NCI-H2196 treated with DMSO at 0.1 percent for 48 hours (cell line): Measurements from ENCODE around the gene COL21A1.

Experiments used
- DNase-seq: peaks from one replicate; lab custom pipeline; 2025; ENCODE audit not compliant: unreplicated experiment; lab: John Stamatoyannopoulos, UW

The COL21A1 gene

GRCh38 chr6:56050530-56051201, 196.7 kb downstream of the COL21A1 start:
- DNase-seq, result no peak

DNA sequence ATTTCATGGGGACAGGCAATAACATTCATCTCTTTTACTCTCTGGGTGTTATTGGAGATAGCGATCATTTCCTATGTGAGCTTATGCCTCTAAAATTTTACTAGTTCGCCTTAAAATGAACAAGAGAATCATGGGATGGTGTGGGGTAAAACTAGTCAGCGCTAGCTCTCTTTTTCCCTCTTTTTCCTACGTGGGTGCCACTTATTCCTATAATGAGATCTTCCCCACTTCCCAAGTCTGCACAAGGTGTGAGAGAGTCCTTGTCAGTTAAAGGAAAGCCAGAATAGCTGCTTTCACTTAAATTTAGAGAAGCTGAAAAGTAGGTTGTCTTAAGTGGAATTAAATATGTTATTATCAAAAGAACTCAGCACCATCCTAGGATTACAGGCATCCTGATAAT, 198.8 kb downstream of the COL21A1 start:
- DNase-seq, result no peak

- DNase-seq, result no peak
Observed at GRCh38 chr6:56047931-56048540, 199.3 kb downstream of the COL21A1 start.

- DNase-seq, result no peak
Observed at GRCh38 chr6:56046576-56046975, 200.8 kb downstream of the COL21A1 start.

- no peak for DNase-seq
Observed at GRCh38 chr6:56043761-56044160, 203.6 kb downstream of the COL21A1 start.

- DNase-seq, result no peak
Observed at GRCh38 chr6:56043076-56043475, 204.3 kb downstream of the COL21A1 start.

GRCh38 chr6:56041591-56041990, 205.8 kb downstream of the COL21A1 start:
- DNase-seq, result no peak

DNA sequence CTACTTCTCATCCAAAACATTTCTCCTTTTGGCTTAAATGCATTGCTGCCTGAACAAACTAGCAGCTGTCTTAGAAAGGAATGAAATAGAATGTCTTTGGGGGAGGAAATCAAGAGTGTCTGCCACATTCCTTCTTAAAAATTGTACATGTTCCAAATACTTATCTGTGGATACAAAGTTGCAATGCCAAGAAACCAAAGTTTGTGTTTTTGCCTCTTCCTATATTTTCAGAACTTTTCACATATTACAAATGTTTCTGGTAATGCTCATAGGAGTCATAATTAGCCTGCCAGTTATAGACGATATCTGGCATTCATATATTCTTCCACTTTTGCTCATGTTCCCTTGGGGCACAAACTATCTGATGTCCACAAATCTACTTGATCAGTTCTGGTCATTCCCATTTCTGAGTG, 206.5 kb downstream of the COL21A1 start:
- DNase-seq, result no peak

DNA sequence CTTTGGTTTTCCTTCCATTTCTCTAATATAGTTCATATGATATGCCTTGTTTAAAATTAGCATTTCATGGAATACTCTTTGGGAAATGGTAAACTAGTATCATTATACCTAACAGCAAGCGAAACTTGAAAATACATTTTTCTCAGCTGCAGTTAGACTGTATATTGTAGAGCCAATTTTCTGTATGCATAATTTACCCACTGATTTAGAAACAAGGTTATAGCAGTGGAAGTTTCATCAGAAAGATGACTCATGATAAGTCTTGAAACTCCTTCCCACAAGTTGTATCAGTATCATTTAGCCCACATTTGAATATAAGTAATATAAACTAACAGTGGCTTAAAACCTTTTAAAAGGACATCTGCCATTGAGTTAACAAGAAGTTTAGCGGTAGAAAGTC, 207.2 kb downstream of the COL21A1 start:
- no peak for DNase-seq

DNA sequence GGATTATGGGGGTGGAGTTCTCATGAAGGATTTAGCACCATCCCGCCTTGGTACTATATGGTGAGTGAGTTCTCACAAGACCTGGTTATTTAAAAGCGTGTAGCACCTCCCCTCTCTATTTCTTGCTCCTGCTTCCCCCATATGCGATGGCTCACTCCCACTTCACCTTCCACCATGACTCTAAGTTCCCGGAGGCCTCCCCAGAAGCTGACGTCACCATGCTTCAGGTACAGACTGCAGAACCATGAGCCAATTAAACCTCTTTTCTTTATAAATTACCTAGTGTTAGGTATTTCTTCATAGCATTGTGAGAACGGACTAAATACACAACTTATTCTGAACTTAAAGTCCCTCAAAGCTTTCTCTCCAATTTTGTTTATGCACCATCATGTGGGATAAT, 208.6 kb downstream of the COL21A1 start:
- DNase-seq, result no peak

- no peak for DNase-seq
Observed at GRCh38 chr6:56037601-56038000, 209.8 kb downstream of the COL21A1 start.

DNA sequence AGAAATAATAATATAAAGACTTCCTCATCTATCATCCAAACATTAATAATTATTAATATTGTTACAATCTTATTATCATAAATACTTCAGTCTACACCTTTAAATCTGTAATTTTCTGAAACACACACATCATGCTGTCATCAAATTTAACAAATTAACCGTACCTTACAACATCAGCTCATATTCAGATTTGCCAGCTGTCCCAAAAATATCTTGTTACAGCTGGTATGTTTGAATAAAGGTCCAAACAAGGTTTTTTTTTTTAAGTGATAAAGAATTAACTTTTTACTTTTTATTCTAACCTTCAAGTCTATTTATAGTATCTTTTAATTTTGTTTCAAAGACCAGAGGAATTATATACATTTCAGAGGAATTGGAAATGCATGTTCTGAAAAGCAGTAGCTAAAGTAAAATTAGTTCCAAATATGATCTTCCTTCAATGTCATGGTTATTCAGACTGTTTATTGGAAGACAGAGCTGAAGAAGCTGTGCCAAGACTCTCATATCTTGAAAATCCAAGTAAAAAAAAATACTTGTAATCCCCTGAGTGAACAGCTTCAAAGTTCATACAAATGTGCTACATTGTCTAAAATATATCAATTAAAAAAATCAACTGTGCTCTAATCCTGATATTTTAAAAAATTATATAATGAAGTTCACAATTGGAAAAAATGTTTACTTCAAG, 210.3 kb downstream of the COL21A1 start:
- no peak for DNase-seq

GRCh38 chr6:56033401-56033800, 214.0 kb downstream of the COL21A1 start:
- DNase-seq, result no peak

DNA sequence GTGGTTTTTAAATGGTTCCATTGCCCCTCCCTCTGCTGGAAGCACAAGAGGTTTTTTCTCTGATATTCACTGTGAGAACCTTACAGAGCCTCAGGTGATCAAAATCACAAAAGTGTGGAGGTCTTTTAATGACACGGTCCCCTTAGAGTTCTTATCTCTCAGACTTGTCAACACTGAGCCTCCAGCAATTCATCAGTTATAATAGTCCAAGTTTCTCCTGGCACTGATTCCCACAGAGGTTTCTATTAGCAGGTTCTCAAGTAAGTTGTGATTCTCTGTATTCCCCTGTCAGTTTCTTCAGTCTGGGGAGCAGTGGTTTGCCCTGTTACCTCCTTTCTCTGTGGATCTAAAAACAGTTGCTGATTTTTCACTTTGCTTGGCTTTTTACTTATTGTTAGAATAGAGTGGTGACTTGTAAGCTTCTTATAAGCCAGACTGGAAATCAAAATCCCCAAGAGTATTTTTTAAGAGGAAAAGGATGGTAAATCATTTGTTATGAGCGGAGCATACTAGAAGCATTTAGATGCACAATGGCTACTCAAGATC, 214.6 kb downstream of the COL21A1 start:
- no peak for DNase-seq

DNA sequence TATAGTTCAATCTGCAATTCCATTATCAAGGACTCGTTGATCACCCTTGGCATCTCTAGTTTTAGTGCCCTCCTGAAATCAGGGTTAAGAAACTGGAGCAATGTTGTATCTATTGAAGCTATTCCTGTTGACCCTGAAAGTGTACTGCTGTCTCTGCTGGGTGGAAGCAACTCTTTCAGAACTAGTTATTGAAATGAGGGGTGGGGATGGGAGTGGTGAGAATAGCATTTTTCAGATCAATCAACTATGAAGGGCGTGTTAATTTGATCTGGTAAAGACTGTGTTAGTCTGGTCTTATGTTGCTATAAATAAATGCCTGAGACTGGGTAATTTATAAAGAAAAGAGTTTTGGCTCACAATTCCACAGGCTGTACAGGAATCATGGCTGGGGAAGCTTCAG, 219.5 kb downstream of the COL21A1 start:
- no peak for DNase-seq

DNA sequence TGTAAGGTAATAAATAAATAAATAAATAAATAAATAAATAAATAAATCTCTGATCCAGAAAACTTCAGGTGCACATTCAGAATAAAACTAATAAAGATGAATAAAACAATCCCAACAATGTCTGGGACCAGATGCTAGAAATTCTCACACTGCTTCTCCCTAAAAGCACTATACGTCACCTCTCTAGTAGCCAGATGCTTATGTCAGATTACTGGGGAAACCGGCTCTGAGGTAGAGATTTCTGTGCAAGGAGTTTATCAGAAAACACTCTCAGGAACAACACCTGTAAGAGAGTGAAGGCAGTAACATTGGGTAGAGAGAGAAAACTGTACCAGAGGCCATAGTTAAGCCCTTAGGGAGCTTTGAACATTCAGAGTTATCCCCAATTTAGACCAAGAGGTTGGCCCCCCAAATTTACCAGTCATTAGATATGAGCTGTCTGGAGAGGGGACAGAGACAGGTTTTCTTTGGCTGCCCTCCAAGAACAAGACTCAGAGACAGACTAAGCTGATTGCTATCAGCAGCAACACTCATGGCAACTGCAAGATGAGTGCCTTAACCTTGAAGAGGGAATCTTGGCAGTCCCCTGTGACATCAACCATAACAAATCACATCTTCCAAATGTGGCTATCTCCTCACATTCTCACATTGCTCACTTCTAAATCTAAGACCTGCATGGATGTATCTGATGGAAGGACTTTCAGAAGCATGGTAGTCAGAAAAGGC, 220.8 kb downstream of the COL21A1 start:
- DNase-seq, result no peak

DNA sequence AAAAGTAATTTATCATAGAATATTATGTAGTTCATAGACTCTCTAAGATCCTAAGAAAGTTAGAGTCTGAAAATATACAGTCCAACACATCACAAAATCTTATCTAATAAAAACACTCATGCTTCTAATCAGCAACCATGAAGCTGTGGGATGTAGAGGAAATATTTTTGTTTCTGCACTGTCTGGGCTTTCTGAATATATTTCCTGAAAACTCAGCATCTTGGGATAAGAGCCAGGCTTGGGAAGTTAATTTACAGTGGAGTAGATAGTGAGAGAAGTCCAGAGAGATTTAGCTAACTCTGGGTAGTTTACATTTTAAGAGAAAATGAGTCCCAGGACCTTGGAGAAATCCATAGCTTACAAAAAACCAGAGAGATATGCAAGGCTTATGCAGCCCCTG, 221.6 kb downstream of the COL21A1 start:
- DNase-seq, result no peak

DNA sequence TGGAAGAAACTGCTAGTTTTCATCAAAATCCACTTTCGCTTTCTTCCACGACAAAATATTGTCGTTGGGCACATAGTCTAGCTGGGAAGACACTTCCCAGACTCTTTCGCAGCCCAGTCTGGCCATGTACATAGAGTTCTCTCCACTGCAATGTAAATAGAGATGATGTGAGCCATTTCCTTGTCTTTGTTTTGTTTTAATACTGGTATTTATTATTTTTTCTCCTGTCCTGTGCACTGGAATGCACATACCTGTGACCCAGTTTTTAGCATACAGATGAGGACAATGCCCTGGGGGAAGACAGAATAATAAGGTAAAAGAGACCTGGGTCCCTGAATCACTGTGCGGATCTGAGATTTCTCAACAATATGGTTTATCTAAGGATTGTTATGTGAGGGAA, 222.4 kb downstream of the COL21A1 start:
- DNase-seq, result no peak

- no peak for DNase-seq
Observed at GRCh38 chr6:56023829-56024228, 223.6 kb downstream of the COL21A1 start.

- DNase-seq, result no peak
Observed at GRCh38 chr6:56022678-56023077, 224.7 kb downstream of the COL21A1 start.

GRCh38 chr6:56021943-56022342, 225.4 kb downstream of the COL21A1 start:
- no peak for DNase-seq

DNA sequence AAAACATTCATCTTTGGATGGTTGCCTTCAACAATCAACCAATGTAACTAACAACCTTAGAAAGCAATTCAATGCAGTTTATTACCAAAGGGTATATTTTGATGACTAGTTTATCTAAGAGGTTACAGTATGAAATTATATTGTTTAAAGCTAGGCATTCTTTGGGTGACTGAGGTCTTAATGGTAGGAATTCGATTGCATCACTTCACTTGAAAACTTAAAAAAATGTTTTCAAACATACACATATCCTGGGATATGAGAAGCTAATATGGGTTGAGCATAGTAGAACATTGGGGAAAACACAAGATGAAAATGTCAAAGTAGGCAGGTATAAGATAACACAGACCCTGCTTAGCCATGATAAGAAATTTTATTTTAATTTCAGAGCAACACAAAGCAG, 227.4 kb downstream of the COL21A1 start:
- DNase-seq, result no peak
